Measurements from ENCODE around the gene OR2L8.
A peak's percentile ranks its signal among the peaks of the same experiment; 100 is the strongest.

Gene OR2L8

GRCh38 chr1:247948558-247948957 lies at the start of gene OR2L8:
TSS of gene OR2L8 (plus strand) at chr1:247948858. CDS start at chr1:247948858, 0 bp downstream.
- no peaks in the 10 kb centered on the region for H3K36me3 ChIP-seq (ENCODE audit: control insufficient read depth, low read length)
- no peaks in the 10 kb centered on the region for H3K27me3 ChIP-seq (ENCODE audit: control insufficient read depth, low read length)
- no peaks in the 10 kb centered on the region for H3F3A ChIP-seq (ENCODE audit: control insufficient read depth, insufficient read depth)
- TF ChIP-seq EZH2phosphoT487 (IDR thresholded peaks at IDR 0.05; ENCODE audit: borderline replicate concordance, low read length), result no peak
- TF ChIP-seq, protein P1, sequence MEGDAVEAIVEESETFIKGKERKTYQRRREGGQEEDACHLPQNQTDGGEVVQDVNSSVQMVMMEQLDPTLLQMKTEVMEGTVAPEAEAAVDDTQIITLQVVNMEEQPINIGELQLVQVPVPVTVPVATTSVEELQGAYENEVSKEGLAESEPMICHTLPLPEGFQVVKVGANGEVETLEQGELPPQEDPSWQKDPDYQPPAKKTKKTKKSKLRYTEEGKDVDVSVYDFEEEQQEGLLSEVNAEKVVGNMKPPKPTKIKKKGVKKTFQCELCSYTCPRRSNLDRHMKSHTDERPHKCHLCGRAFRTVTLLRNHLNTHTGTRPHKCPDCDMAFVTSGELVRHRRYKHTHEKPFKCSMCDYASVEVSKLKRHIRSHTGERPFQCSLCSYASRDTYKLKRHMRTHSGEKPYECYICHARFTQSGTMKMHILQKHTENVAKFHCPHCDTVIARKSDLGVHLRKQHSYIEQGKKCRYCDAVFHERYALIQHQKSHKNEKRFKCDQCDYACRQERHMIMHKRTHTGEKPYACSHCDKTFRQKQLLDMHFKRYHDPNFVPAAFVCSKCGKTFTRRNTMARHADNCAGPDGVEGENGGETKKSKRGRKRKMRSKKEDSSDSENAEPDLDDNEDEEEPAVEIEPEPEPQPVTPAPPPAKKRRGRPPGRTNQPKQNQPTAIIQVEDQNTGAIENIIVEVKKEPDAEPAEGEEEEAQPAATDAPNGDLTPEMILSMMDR (IDR thresholded peaks at IDR 0.05; ENCODE audit: low read depth, low read length, poor library complexity, severe bottlenecking), result no peak
- no peaks in the 10 kb centered on the region for H3K9me3 ChIP-seq (ENCODE audit: control insufficient read depth, insufficient read depth, low read length)
- H3K4me2 ChIP-seq (ENCODE audit: low read length), result no peak within 1 kb of the TSS
- H4K20me1 ChIP-seq (ENCODE audit: control insufficient read depth, insufficient read depth, low read depth, low read length), result no peaks in the 10 kb centered on the region
- H3K79me2 ChIP-seq (ENCODE audit: control insufficient read depth, low read length), result no peaks in the 10 kb centered on the region
- no peak within 1 kb of the TSS for H3K4me3 ChIP-seq (ENCODE audit: low read length)
- H3K9me2 ChIP-seq (replicated peaks; ENCODE audit: control insufficient read depth, low read length), result no peaks in the 10 kb centered on the region
- no peak within 1 kb of the TSS for H3K27ac ChIP-seq (ENCODE audit: low read depth, low read length)
- no peaks in the 10 kb centered on the region for H3K4me1 ChIP-seq (ENCODE audit: control insufficient read depth, low read length)

GRCh38 chr1:247904122-247904521 lies 44.5 kb upstream of the OR2L8 start:
- H3K36me3 ChIP-seq (ENCODE audit: control insufficient read depth, low read length), result no peaks in the 10 kb centered on the region
- H4K20me1 ChIP-seq (ENCODE audit: control insufficient read depth, insufficient read depth, low read depth, low read length), result no peaks in the 10 kb centered on the region
- no peak overlapping the region for H3K4me3 ChIP-seq (ENCODE audit: low read length)
- no peak for TF ChIP-seq EZH2phosphoT487 (IDR thresholded peaks at IDR 0.05; ENCODE audit: borderline replicate concordance, low read length)
- TF ChIP-seq, protein P1 (IDR thresholded peaks at IDR 0.05; ENCODE audit: low read depth, low read length, poor library complexity, severe bottlenecking), result no peak
- H3K27me3 ChIP-seq (ENCODE audit: control insufficient read depth, low read length), result no peaks in the 10 kb centered on the region
- H3F3A ChIP-seq (ENCODE audit: control insufficient read depth, insufficient read depth), result peaks cover 6% of the 10 kb centered on the region
- H3K4me2 ChIP-seq (ENCODE audit: low read length), result no peak overlapping the region
- no peaks in the 10 kb centered on the region for H3K9me2 ChIP-seq (replicated peaks; ENCODE audit: control insufficient read depth, low read length)
- H3K4me1 ChIP-seq (ENCODE audit: control insufficient read depth, low read length), result peaks cover 44% of the 10 kb centered on the region
- H3K79me2 ChIP-seq (ENCODE audit: control insufficient read depth, low read length), result no peaks in the 10 kb centered on the region
- no peak overlapping the region for H3K27ac ChIP-seq (ENCODE audit: low read depth, low read length)
- peaks cover 3% of the 10 kb centered on the region; the same call in 1 of the 2 replicates for H3K9me3 ChIP-seq (ENCODE audit: control insufficient read depth, insufficient read depth, low read length)

DNA sequence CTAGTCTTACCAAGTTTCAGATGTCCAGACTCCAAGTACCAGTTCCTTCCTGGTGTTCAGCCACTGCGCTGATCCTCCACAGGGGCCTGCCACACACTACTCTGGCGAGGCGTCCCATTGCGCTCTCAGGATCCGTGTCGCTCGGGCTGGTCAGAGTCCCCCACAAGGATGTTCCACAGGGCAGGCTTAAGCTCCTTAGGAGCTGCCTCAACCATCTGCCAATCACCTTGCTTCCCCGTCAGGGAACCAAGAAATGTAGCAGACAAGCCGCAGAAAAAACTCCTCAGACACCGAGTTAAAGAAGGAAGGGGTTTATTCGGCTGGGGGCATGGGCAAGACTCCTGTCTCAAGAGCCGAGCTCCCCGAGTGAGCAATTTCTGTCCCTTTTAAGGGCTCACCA lies 43.5 kb upstream of the OR2L8 start:
- Histone ChIP-seq H3K27ac (ENCODE audit: low read depth, low read length) (peak overlapping the region; percentile 76; the same call in 1 of the 2 replicates), H3K79me2 (ENCODE audit: control insufficient read depth, low read length) (no peaks in the 10 kb centered on the region), H3F3A (ENCODE audit: control insufficient read depth, insufficient read depth) (peaks cover 6% of the 10 kb centered on the region), H3K4me2 (ENCODE audit: low read length) (no peak overlapping the region), H4K20me1 (ENCODE audit: control insufficient read depth, insufficient read depth, low read depth, low read length) (no peaks in the 10 kb centered on the region), H3K9me3 (ENCODE audit: control insufficient read depth, insufficient read depth, low read length) (peaks cover 3% of the 10 kb centered on the region; the same call in 1 of the 2 replicates), H3K4me1 (ENCODE audit: control insufficient read depth, low read length) (peaks cover 44% of the 10 kb centered on the region), H3K36me3 (ENCODE audit: control insufficient read depth, low read length) (no peaks in the 10 kb centered on the region), H3K9me2 (replicated peaks; ENCODE audit: control insufficient read depth, low read length) (no peaks in the 10 kb centered on the region), H3K27me3 (ENCODE audit: control insufficient read depth, low read length) (no peaks in the 10 kb centered on the region), H3K4me3 (ENCODE audit: low read length) (no peak overlapping the region)
- TF ChIP-seq EZH2phosphoT487 (IDR thresholded peaks at IDR 0.05; ENCODE audit: borderline replicate concordance, low read length), result no peak
- TF ChIP-seq, protein P1 (IDR thresholded peaks at IDR 0.05; ENCODE audit: low read depth, low read length, poor library complexity, severe bottlenecking), result no peak
